SU-DHL-6 (cell line): ENCODE measurements around the gene SHISAL1.

Experiments
- CTCF ChIP-seq: fragments of 200-600 bp; sonication (generic); IDR thresholded peaks from one replicate; pipeline ENCODE4 v1.5.1; 2017; ENCODE audit warnings: antibody characterized with exemption, mild to moderate bottlenecking, low read length, moderate library complexity; ENCODE audit not compliant: insufficient read depth, poor library complexity, severe bottlenecking
- EZH2phosphoT487 ChIP-seq: fragments of 200-600 bp; sonication (generic), shearing (Covaris generic); conservative IDR thresholded peaks from 2 replicates; pipeline ENCODE4 v1.6.1; 2018; ENCODE audit warnings: mild to moderate bottlenecking, antibody characterized with exemption, low read length, moderate library complexity, mixed read lengths

- TF ChIP-seq CTCF (no peak), EZH2phosphoT487 (no peak)
These were observed 33.1 kb upstream of the SHISAL1 start for GRCh38 chr22:44345872-44346271.
